Activated CD4-positive, alpha-beta T cell treated with anti-CD3 and anti-CD28 coated beads, Interleukin-2, amount 50 U/mL, for 48 hours (primary cell): Measurements from ENCODE around the gene RILPL2.
"Not testable (repeated sequence)": the region's sequence is repeated elsewhere in the genome, so short reads cannot be mapped to it uniquely, and the experiment has no call there.

Experiments
- DNase-seq, 2 experiments: peaks; one replicate each; pipeline ENCODE4 v3.0.0-alpha.2; 2020

RILPL2 gene

DNA sequence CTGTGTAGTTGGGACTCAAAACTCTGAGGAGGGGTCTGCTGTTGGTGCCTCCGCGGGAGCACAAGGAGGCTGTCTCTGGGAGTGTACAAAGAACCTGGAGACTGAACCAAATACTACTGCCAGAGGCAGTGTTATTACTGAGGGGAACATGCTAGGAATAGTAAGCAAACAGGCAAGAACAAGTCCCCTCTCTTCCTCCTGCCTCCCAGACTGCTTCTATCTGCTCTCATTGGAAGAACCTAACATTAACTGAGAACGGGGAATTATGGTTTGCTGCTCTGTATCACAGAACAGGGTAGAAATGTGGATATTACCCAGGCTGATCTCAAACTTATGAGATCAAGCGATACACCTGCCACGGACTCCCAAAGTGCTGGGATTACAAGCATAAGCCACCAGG, 57.1 kb downstream of the RILPL2 start:
- DNase-seq = no peak

DNA sequence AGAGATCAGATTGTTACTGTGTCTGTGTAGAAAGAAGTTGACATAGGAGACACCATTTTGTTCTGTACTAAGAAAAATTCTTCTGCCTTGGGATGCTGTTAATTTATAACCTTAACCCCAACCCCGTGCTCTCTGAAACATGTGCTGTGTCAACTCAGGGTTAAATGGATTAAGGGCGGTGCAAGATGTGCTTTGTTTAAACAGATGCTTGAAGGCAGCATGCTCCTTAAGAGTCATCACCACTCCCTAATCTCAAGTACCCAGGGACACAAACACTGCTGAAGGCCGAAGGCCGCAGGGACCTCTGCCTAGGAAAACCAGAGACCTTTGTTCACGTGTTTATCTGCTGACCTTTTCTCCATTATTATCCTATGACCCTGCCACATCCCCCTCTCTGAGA, 64.1 kb downstream of the RILPL2 start:
- DNase-seq = not testable (repeated sequence)

DNA sequence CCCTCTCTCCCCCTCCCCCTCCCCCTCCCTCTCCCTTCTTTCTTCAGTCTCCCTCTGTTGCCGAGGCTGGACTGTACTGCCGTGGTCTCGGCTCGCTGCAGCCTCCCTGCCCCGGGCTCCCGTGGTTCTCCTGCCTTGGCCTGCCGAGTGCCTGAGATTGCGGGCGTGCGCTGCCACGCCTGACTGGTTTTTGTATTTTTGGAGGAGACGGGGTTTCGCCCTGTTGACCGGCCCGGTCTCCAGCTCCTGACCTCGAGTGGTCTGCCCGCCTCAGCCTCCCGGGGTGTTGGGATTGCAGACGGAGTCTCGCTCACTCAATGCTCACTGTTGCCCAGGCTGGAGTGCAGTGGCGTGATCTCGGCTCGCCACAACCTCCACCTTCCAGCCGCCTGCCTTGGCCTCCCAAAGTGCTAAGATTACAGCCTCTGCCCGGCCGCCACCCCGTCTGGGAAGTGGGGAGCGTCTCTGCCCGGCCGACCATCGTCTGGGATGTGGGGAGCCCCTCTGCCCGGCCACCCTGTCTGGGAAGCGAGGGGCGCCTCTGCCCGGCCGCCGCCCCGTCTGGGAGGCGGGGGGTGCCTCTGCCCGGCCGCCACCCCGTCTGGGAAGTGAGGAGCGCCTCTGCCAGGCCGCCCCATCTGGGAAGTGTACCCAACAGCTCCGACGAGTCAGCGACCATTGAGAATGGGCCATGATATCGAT, 64.7 kb downstream of the RILPL2 start:
- not testable (repeated sequence) for DNase-seq

DNA sequence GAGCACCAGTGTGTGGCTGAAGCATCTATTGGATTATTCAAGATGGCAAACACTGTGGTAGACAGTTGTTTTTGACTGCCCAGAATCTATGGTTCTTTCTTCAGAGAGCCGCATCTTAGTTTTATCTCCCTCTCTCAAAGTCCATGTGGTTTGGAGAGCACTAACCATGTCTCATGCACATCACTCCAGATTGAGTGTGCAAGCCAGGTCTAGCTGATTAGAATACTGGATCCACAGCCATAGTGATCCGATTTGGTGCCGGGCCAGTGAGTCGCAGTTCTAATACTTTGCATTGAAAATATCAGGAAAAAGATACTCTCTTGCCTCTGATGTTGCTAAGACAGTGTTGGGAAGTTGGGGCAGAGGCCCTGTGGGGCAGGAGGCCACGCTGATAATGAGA, 67.3 kb downstream of the RILPL2 start:
- no peak for DNase-seq

DNA sequence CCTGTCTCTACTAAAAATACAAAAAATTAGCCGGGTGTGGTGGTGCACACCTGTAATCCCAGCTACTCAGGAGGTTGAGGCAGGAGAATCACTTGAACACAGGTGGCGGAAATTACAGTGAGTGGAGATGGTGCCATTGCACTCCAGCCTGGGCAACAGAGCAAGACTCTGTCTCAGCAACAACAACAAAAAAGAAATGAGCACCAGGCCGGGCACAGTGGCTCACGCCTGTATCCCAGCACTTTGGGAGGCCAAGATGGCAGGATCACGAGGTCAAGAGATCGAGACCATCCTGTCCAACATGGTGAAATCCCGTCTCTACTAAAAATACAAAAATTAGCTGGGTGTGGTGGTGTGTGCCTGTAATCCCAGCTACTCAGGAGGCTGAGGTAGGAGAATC, 68.1 kb downstream of the RILPL2 start:
- not testable (repeated sequence) for DNase-seq

DNA sequence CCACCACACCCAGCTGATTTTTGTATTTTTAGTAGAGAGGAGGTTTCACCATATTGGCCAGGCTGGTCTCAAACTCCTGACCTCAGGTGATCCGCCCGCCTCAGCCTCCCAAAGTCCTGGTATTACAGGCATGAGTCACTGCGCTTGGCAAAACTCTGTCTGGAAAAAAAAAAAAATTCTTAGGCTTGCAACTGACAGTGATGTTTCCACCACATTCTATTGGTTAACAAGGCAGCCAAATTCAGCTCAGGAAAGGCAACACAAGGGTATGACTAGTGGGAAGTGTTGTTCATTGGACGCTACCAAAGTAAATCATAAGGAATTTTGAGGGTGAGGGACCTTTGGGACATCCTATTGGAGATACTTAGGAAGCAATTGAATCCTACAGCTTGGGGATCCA, 69.0 kb downstream of the RILPL2 start:
- DNase-seq = no peak
